ENCODE results near the gene SH3D21.

The SH3D21 gene

GRCh38 chr1:36344395-36344680 lies 38.2 kb downstream of the SH3D21 start:
- POLR2A ChIA-PET: no interaction called here
- CTCF ChIA-PET: interaction anchor here (1.2 to 4.0 kb wide), 6 partner anchors 8 to 78 kb away, joined by 4 to 54 read pairs (median 8); partner anchors contain the start of gene LSM10
- no peak for TF ChIP-seq CTCF (IDR thresholded peaks at IDR 0.05; ENCODE audit: insufficient read depth, low read length, missing control alignments)
- no peak overlapping the region for H3K4me3 ChIP-seq (ENCODE audit: low read depth, low read length)
- no peak for DNase-seq (ENCODE audit: low read depth, low spot score)

- TF ChIP-seq CTCF (IDR thresholded peaks at IDR 0.05; ENCODE audit: insufficient read depth, low read length, missing control alignments): no peak
- POLR2A ChIA-PET: interaction anchor here (1.2 kb wide), 1 partner anchor 41 kb away, joined by 3 read pairs; no protein-coding TSS in a partner anchor
- no peak overlapping the region for H3K4me3 ChIP-seq (ENCODE audit: low read depth, low read length)
- DNase-seq (ENCODE audit: low read depth, low spot score): no peak
- CTCF ChIA-PET: interaction anchor here (1.0 to 2.5 kb wide), 4 partner anchors 11 to 77 kb away, joined by 3 to 11 read pairs (median 5); no protein-coding TSS in a partner anchor
Measured at GRCh38 chr1:36345353-36345752, 39.2 kb downstream of the SH3D21 start.

- no peak for TF ChIP-seq CTCF (IDR thresholded peaks at IDR 0.05; ENCODE audit: insufficient read depth, low read length, missing control alignments)
- no peak for DNase-seq (ENCODE audit: low read depth, low spot score)
- ChIA-PET POLR2A (interaction anchor here (0.7 kb wide), 1 partner anchor 19 kb away, joined by 3 read pairs; no protein-coding TSS in a partner anchor), CTCF (interaction anchor here (1.2 kb wide), 1 partner anchor 74 kb away, joined by 3 read pairs; no protein-coding TSS in a partner anchor)
- H3K4me3 ChIP-seq (ENCODE audit: low read depth, low read length): no peak overlapping the region
Measured at GRCh38 chr1:36346741-36347370, 40.7 kb downstream of the SH3D21 start.

GRCh38 chr1:36349241-36349671 lies 43.1 kb downstream of the SH3D21 start:
- ChIA-PET CTCF (interaction anchor here (0.9 to 5.4 kb wide), 3 partner anchors 7 to 70 kb away, joined by 4 to 30 read pairs (median 29); no protein-coding TSS in a partner anchor), POLR2A (interaction anchor here (2.2 to 5.4 kb wide), 3 partner anchors 28 to 38 kb away, joined by 5 to 44 read pairs (median 12); no protein-coding TSS in a partner anchor)
- H3K4me3 ChIP-seq (ENCODE audit: low read depth, low read length): no peak overlapping the region
- no peak for TF ChIP-seq CTCF (IDR thresholded peaks at IDR 0.05; ENCODE audit: insufficient read depth, low read length, missing control alignments)
- no peak for DNase-seq (ENCODE audit: low read depth, low spot score)

- no peak overlapping the region for H3K4me3 ChIP-seq (ENCODE audit: low read depth, low read length)
- no peak for DNase-seq (ENCODE audit: low read depth, low spot score)
- CTCF ChIA-PET: interaction anchor here (1.1 to 5.4 kb wide), 6 partner anchors 8 to 72 kb away, joined by 3 to 30 read pairs (median 6); partner anchors contain the start of gene EVA1B
- no peak for TF ChIP-seq CTCF (IDR thresholded peaks at IDR 0.05; ENCODE audit: insufficient read depth, low read length, missing control alignments)
- POLR2A ChIA-PET: interaction anchor here (0.6 to 5.4 kb wide), 4 partner anchors 28 to 37 kb away, joined by 4 to 44 read pairs (median 8); no protein-coding TSS in a partner anchor
Measured at GRCh38 chr1:36349839-36350238, 43.7 kb downstream of the SH3D21 start.

- ChIA-PET CTCF (interaction anchor here (0.8 to 5.4 kb wide), 8 partner anchors 9 to 71 kb away, joined by 3 to 30 read pairs (median 5); partner anchors contain the start of gene EVA1B), POLR2A (interaction anchor here (0.6 to 5.4 kb wide), 8 partner anchors 16 to 201 kb away, joined by 3 to 44 read pairs (median 4); no protein-coding TSS in a partner anchor)
- DNase-seq (ENCODE audit: low read depth, low spot score): no peak
- TF ChIP-seq CTCF (IDR thresholded peaks at IDR 0.05; ENCODE audit: insufficient read depth, low read length, missing control alignments): no peak
- peak overlapping the region; percentile 40 for H3K4me3 ChIP-seq (ENCODE audit: low read depth, low read length)
Measured at GRCh38 chr1:36350659-36351226, 44.6 kb downstream of the SH3D21 start.

Data from AG04449 (cell line).